Fibroblast of skin of right quadriceps (primary cell): Measurements from ENCODE around the gene CTSO.
"Not testable (repeated sequence)": the region's sequence is repeated elsewhere in the genome, so short reads cannot be mapped to it uniquely, and the experiment has no call there.

Experiments
- DNase-seq: peaks from one replicate; pipeline ENCODE4 v3.0.0-alpha.2; 2013

Gene CTSO

GRCh38 chr4:155904331-155904730 is 49.3 kb downstream of the CTSO start:
- no peak for DNase-seq

GRCh38 chr4:155903453-155903852 is 50.2 kb downstream of the CTSO start, which contains the start of gene TDO2:
TDO2 (plus strand) TSS chr4:155903696; CDS start chr4:155903759, 63 bp downstream.
- DNase-seq: no peak

GRCh38 chr4:155901013-155901412 is 52.7 kb downstream of the CTSO start:
- DNase-seq: no peak

- peak; percentile 89 for DNase-seq
Measured at GRCh38 chr4:155900381-155900780, 53.3 kb downstream of the CTSO start.

- DNase-seq: peak; percentile 34
Measured at GRCh38 chr4:155899891-155900290, 53.8 kb downstream of the CTSO start.

- not testable (repeated sequence) for DNase-seq
Measured at GRCh38 chr4:155898371-155898770, 55.3 kb downstream of the CTSO start.

- peak; percentile 58 for DNase-seq
Measured at GRCh38 chr4:155891058-155891457, 62.6 kb downstream of the CTSO start.

GRCh38 chr4:155889946-155890345 is 63.7 kb downstream of the CTSO start:
- DNase-seq: no peak

GRCh38 chr4:155889031-155889793 is 64.5 kb downstream of the CTSO start:
- peak; percentile 91 for DNase-seq

- no peak for DNase-seq
Measured at GRCh38 chr4:155887847-155888570, 65.7 kb downstream of the CTSO start.

GRCh38 chr4:155887045-155887444 is 66.6 kb downstream of the CTSO start:
- DNase-seq: no peak

- no peak for DNase-seq
Measured at GRCh38 chr4:155885666-155886065, 68.0 kb downstream of the CTSO start.

GRCh38 chr4:155883895-155884294 is 69.8 kb downstream of the CTSO start:
- DNase-seq: no peak

- DNase-seq: no peak
Measured at GRCh38 chr4:155881555-155881954, 72.1 kb downstream of the CTSO start.

- DNase-seq: no peak
Measured at GRCh38 chr4:155879767-155880166, 73.9 kb downstream of the CTSO start.

- no peak for DNase-seq
Measured at GRCh38 chr4:155878611-155879010, 75.1 kb downstream of the CTSO start.

GRCh38 chr4:155877971-155878370 is 75.7 kb downstream of the CTSO start:
- no peak for DNase-seq

- DNase-seq: no peak
Measured at GRCh38 chr4:155875878-155876277, 77.8 kb downstream of the CTSO start.
